K562 (cell line): ENCODE data around the gene TBX6.

Experiments
- KAT2B ChIP-seq: IDR thresholded peaks from one replicate; pipeline ENCODE4 v1.6.1; 2012; ENCODE audit warnings: low read depth, mild to moderate bottlenecking, control low read depth, inconsistent platforms, low read length, moderate library complexity
- KDM4B ChIP-seq, 2 experiments: fragments of 450-650 bp in 1 of 2; sonication (generic) in 1 of 2; IDR thresholded peaks; 2 replicates each; pipeline ENCODE4 v1.6.1; 2016 to 2017; ENCODE audit warnings: borderline replicate concordance in 2 of 2, antibody characterized with exemption in 1 of 2, low read depth in 1 of 2, mild to moderate bottlenecking in 1 of 2
- NR0B1 ChIP-seq: fragments of 450-650 bp; IDR thresholded peaks from one replicate; pipeline ENCODE4 v1.6.1; 2018; ENCODE audit warnings: mild to moderate bottlenecking, moderate library complexity; ENCODE audit not compliant: partially characterized antibody

GRCh38 chr16:30120340-30121105 lies 28.8 kb upstream of the TBX6 start:
- no peak for TF ChIP-seq NR0B1
- no peak for TF ChIP-seq KAT2B
- no peak for TF ChIP-seq KDM4B (IDR thresholded peaks at IDR 0.05; ENCODE audit: borderline replicate concordance in 2 of 2, low read depth in 1 of 2)
